Measurements from ENCODE around the gene PLSCR4. TPM values are rescaled to one million over a fixed set of nuclear protein-coding genes. Genes with fewer than 3 reads are reported as not detected.

Gene PLSCR4
- polyA plus RNA-seq, 1 donor from 2014 or later, result not detected

GRCh38 chr3:146187334-146187950 lies 63.5 kb downstream of the PLSCR4 start:
- no peaks in the 10 kb centered on the region for H3K9me3 Mint-ChIP-seq
- H3K27me3 Mint-ChIP-seq, result peaks cover 2% of the 10 kb centered on the region
- H3K36me3 Mint-ChIP-seq, result no peaks in the 10 kb centered on the region
- H3K4me1 Mint-ChIP-seq, result peaks cover 0 to 1% (median 0%) of the 10 kb centered on the region in 3 donors
- no peak overlapping the region for H3K27ac Mint-ChIP-seq
- H3K4me3 Mint-ChIP-seq, result no peak overlapping the region

- no peak overlapping the region for H3K27ac Mint-ChIP-seq
- no peak overlapping the region for H3K4me3 Mint-ChIP-seq
- peaks cover 0 to under 1% (median 0%) of the 10 kb centered on the region in 3 donors for H3K4me1 Mint-ChIP-seq
- no peaks in the 10 kb centered on the region for H3K9me3 Mint-ChIP-seq
- peaks cover 2% of the 10 kb centered on the region for H3K27me3 Mint-ChIP-seq
- no peaks in the 10 kb centered on the region for H3K36me3 Mint-ChIP-seq
Measured at GRCh38 chr3:146184241-146185015, 66.5 kb downstream of the PLSCR4 start.

GRCh38 chr3:146181216-146181615 lies 69.7 kb downstream of the PLSCR4 start:
- H3K9me3 Mint-ChIP-seq, result peaks cover 0 to 3% (median 0%) of the 10 kb centered on the region in 3 donors
- H3K27me3 Mint-ChIP-seq, result peaks cover 2% of the 10 kb centered on the region
- no peaks in the 10 kb centered on the region for H3K4me1 Mint-ChIP-seq
- no peak overlapping the region for H3K4me3 Mint-ChIP-seq
- H3K27ac Mint-ChIP-seq, result no peak overlapping the region
- no peaks in the 10 kb centered on the region for H3K36me3 Mint-ChIP-seq

GRCh38 chr3:146180376-146180775 lies 70.5 kb downstream of the PLSCR4 start:
- H3K9me3 Mint-ChIP-seq, result peaks cover 0 to 3% (median 0%) of the 10 kb centered on the region in 3 donors
- no peak overlapping the region for H3K4me3 Mint-ChIP-seq
- H3K27ac Mint-ChIP-seq, result no peak overlapping the region
- peaks cover 2% of the 10 kb centered on the region for H3K27me3 Mint-ChIP-seq
- no peaks in the 10 kb centered on the region for H3K4me1 Mint-ChIP-seq
- no peaks in the 10 kb centered on the region for H3K36me3 Mint-ChIP-seq

GRCh38 chr3:146178006-146178689 lies 72.8 kb downstream of the PLSCR4 start:
- Mint-ChIP-seq H3K36me3 (peaks cover under 1% of the 10 kb centered on the region), H3K9me3 (peaks cover 0 to 3% (median 0%) of the 10 kb centered on the region in 3 donors), H3K27ac (no peak overlapping the region), H3K4me3 (no peak overlapping the region), H3K27me3 (peaks cover 2% of the 10 kb centered on the region), H3K4me1 (no peaks in the 10 kb centered on the region)

GRCh38 chr3:146177519-146177918 lies 73.4 kb downstream of the PLSCR4 start:
- Mint-ChIP-seq H3K9me3 (peaks cover 0 to 3% (median 0%) of the 10 kb centered on the region in 3 donors), H3K36me3 (peaks cover 4% of the 10 kb centered on the region), H3K4me1 (peaks cover 0 to 2% (median 0%) of the 10 kb centered on the region in 3 donors), H3K27ac (no peak overlapping the region), H3K4me3 (no peak overlapping the region), H3K27me3 (peaks cover 3% of the 10 kb centered on the region)

- no peak overlapping the region for H3K4me3 Mint-ChIP-seq
- H3K27ac Mint-ChIP-seq, result no peak overlapping the region
- H3K9me3 Mint-ChIP-seq, result peaks cover 0 to 3% (median 0%) of the 10 kb centered on the region in 3 donors
- peaks cover 3% of the 10 kb centered on the region for H3K27me3 Mint-ChIP-seq
- peaks cover 0 to 2% (median 0%) of the 10 kb centered on the region in 3 donors for H3K4me1 Mint-ChIP-seq
- H3K36me3 Mint-ChIP-seq, result peaks cover 4% of the 10 kb centered on the region
Measured at GRCh38 chr3:146177072-146177471, 73.8 kb downstream of the PLSCR4 start.

GRCh38 chr3:146172586-146172985 lies 78.3 kb downstream of the PLSCR4 start:
- no peak overlapping the region for H3K4me3 Mint-ChIP-seq
- H3K27me3 Mint-ChIP-seq, result peaks cover 2% of the 10 kb centered on the region
- peaks cover 0 to 3% (median 0%) of the 10 kb centered on the region in 3 donors for H3K9me3 Mint-ChIP-seq
- H3K36me3 Mint-ChIP-seq, result peaks cover 4% of the 10 kb centered on the region
- H3K4me1 Mint-ChIP-seq, result peaks cover 0 to 4% (median 0%) of the 10 kb centered on the region in 3 donors
- H3K27ac Mint-ChIP-seq, result no peak overlapping the region

- Mint-ChIP-seq H3K27me3 (peaks cover 2% of the 10 kb centered on the region), H3K36me3 (peaks cover 4% of the 10 kb centered on the region), H3K27ac (no peak overlapping the region)
Measured at GRCh38 chr3:146170591-146170990, 80.3 kb downstream of the PLSCR4 start.

GRCh38 chr3:146169891-146170290 lies 81.0 kb downstream of the PLSCR4 start:
- no peak overlapping the region for H3K27ac Mint-ChIP-seq
- peaks cover 2% of the 10 kb centered on the region for H3K27me3 Mint-ChIP-seq
- peaks cover 4% of the 10 kb centered on the region for H3K36me3 Mint-ChIP-seq
- peaks cover 0 to 4% (median 0%) of the 10 kb centered on the region in 3 donors for H3K4me1 Mint-ChIP-seq
- peaks cover 0 to 3% (median 0%) of the 10 kb centered on the region in 3 donors for H3K9me3 Mint-ChIP-seq
- H3K4me3 Mint-ChIP-seq, result no peak overlapping the region

More at GRCh38 chr3:146170591-146170990, 80.3 kb downstream of the PLSCR4 start:
- Mint-ChIP-seq H3K4me1 (peaks cover 0 to 4% (median 0%) of the 10 kb centered on the region in 3 donors), H3K4me3 (no peak overlapping the region), H3K9me3 (peaks cover 0 to 3% (median 0%) of the 10 kb centered on the region in 3 donors)

GRCh38 chr3:146166826-146167225 lies 84.1 kb downstream of the PLSCR4 start:
- peaks cover 0 to 3% (median 0%) of the 10 kb centered on the region in 3 donors for H3K4me1 Mint-ChIP-seq
- H3K9me3 Mint-ChIP-seq, result peaks cover 0 to 3% (median 2%) of the 10 kb centered on the region in 3 donors
- H3K4me3 Mint-ChIP-seq, result no peak overlapping the region
- peaks cover 2% of the 10 kb centered on the region for H3K36me3 Mint-ChIP-seq
- H3K27ac Mint-ChIP-seq, result no peak overlapping the region
- peaks cover 15% of the 10 kb centered on the region for H3K27me3 Mint-ChIP-seq

- Mint-ChIP-seq H3K27ac (no peak overlapping the region), H3K27me3 (peaks cover 20% of the 10 kb centered on the region), H3K9me3 (peaks cover 0 to 3% (median 2%) of the 10 kb centered on the region in 3 donors), H3K4me1 (peaks cover 0 to 3% (median 2%) of the 10 kb centered on the region in 3 donors), H3K36me3 (peaks cover 2% of the 10 kb centered on the region), H3K4me3 (no peak overlapping the region)
Measured at GRCh38 chr3:146166415-146166821, 84.5 kb downstream of the PLSCR4 start.

- Mint-ChIP-seq H3K27me3 (peaks cover 22% of the 10 kb centered on the region), H3K4me1 (peaks cover 0 to 2% (median under 1%) of the 10 kb centered on the region in 3 donors), H3K4me3 (no peak overlapping the region), H3K27ac (no peak overlapping the region), H3K9me3 (peaks cover 0 to 3% (median 2%) of the 10 kb centered on the region in 3 donors), H3K36me3 (peaks cover 2% of the 10 kb centered on the region)
Measured at GRCh38 chr3:146165877-146166276, 85.0 kb downstream of the PLSCR4 start.

- H3K4me3 Mint-ChIP-seq, result no peak overlapping the region
- H3K9me3 Mint-ChIP-seq, result peaks cover 0 to 3% (median 2%) of the 10 kb centered on the region in 3 donors
- peaks cover 2% of the 10 kb centered on the region for H3K36me3 Mint-ChIP-seq
- H3K27me3 Mint-ChIP-seq, result peaks cover 26% of the 10 kb centered on the region
- peaks cover 2 to 4% (median 2%) of the 10 kb centered on the region in 3 donors for H3K4me1 Mint-ChIP-seq
- no peak overlapping the region for H3K27ac Mint-ChIP-seq
Measured at GRCh38 chr3:146164971-146165769, 85.7 kb downstream of the PLSCR4 start.

Measured in IgD-negative memory B cell (primary cell).